PC-3 (cell line): ENCODE results near the gene EIF4E. TPM values are rescaled to one million over a fixed set of nuclear protein-coding genes. Genes with fewer than 3 reads are reported as not detected.

Experiments
- ATAC-seq: fragments of 200-7000 bp; cut with Tn5 transposase; 2 replicates; pipeline ENCODE4 v1.9.1; 2020; ENCODE audit warnings: mild to moderate bottlenecking, moderate library complexity
- Bru-seq: library from RNA; stranded (reverse); fragments of 400-500 nt; gene quantifications from one replicate; lab custom pipeline; 2021; lab: Mats Ljungman, UMichigan
- BruChase-seq, 2 experiments: library from RNA; stranded (reverse); fragments of 400-500 nt; gene quantifications; one replicate each; lab custom pipeline; 2021; lab: Mats Ljungman, UMichigan
- BruUV-seq: library from RNA; stranded (reverse); fragments of 400-500 nt; replicated peaks from 2 replicates; lab custom pipeline; 2021; lab: Mats Ljungman, UMichigan
- CTCF ChIA-PET: fragments of 300-600 bp; sonication (Branson Sonifier 250); formaldehyde crosslinking; loops from one replicate; lab custom pipeline; 2022; ENCODE audit warnings: antibody characterized with exemption; lab: Charles Lee
- POLR2A ChIA-PET: fragments of 300-600 bp; sonication (Branson Sonifier 250); formaldehyde crosslinking; loops from one replicate; lab custom pipeline; 2022; ENCODE audit warnings: antibody characterized with exemption; ENCODE audit not compliant: unreplicated experiment; lab: Charles Lee
- DNase-seq: peaks from one replicate; pipeline ENCODE4 v3.0.0-alpha.2; 2015
- H2AFZ ChIP-seq: fragments of 300-600 bp; sonication (generic); 2 replicates; pipeline ENCODE4 v1.6.0; 2016; ENCODE audit warnings: antibody characterized with exemption, low read length
- H3F3A ChIP-seq: fragments of 300-600 bp; sonication (generic); one replicate; pipeline ENCODE4 v1.6.0; 2017; ENCODE audit warnings: antibody characterized with exemption, low read length, control low read depth, mild to moderate bottlenecking; ENCODE audit not compliant: unreplicated experiment
- H3K27ac ChIP-seq: fragments of 300-600 bp; sonication (generic); 2 replicates; pipeline ENCODE4 v1.5.1; 2016; ENCODE audit warnings: mild to moderate bottlenecking, low read length
- H3K27me3 ChIP-seq: fragments of 300-600 bp; sonication (generic); 2 replicates; pipeline ENCODE4 v1.6.1; 2016; ENCODE audit warnings: low read length, mixed read lengths
- H3K36me3 ChIP-seq: fragments of 300-600 bp; sonication (generic); 2 replicates; pipeline ENCODE4 v1.6.1; 2016; ENCODE audit warnings: low read depth, mixed run types, low read length, mixed read lengths
- H3K4me1 ChIP-seq: fragments of 300-600 bp; sonication (generic); 2 replicates; pipeline ENCODE4 v1.5.1; 2016; ENCODE audit warnings: low read length; ENCODE audit not compliant: insufficient read depth
- H3K4me2 ChIP-seq: fragments of 300-600 bp; sonication (generic); 2 replicates; pipeline ENCODE4 v1.6.0; 2016; ENCODE audit warnings: low read length
- H3K4me3 ChIP-seq: fragments of 300-600 bp; sonication (generic); 2 replicates; pipeline ENCODE4 v1.5.1; 2016; ENCODE audit warnings: mild to moderate bottlenecking, low read length, mixed read lengths
- H3K79me2 ChIP-seq: fragments of 300-600 bp; sonication (generic); 2 replicates; pipeline ENCODE4 v1.6.1; 2017; ENCODE audit warnings: low read length, mixed read lengths
- H3K9ac ChIP-seq: fragments of 300-600 bp; sonication (generic); 2 replicates; pipeline ENCODE4 v1.6.0; 2016; ENCODE audit warnings: mild to moderate bottlenecking, low read length
- H3K9me2 ChIP-seq: fragments of 300-600 bp; sonication (generic); replicated peaks from 2 replicates; pipeline ENCODE4 v1.6.1; 2016; ENCODE audit warnings: mixed run types, low read length, mixed read lengths
- H3K9me3 ChIP-seq: fragments of 300-600 bp; sonication (generic); 2 replicates; pipeline ENCODE4 v1.6.1; 2016; ENCODE audit warnings: low read length, mixed read lengths
- H4K20me1 ChIP-seq: fragments of 300-600 bp; sonication (generic); 2 replicates; pipeline ENCODE4 v1.6.1; 2016; ENCODE audit warnings: low read length, mixed read lengths
- EZH2 ChIP-seq: fragments of 300-600 bp; sonication (generic); IDR thresholded peaks from one replicate; pipeline ENCODE4 v1.6.1; 2017; ENCODE audit warnings: antibody characterized with exemption, mild to moderate bottlenecking, low read length; ENCODE audit not compliant: unreplicated experiment
- EZH2phosphoT487 ChIP-seq: fragments of 300-600 bp; sonication (generic); IDR thresholded peaks from 2 replicates; pipeline ENCODE4 v1.6.1; 2018; ENCODE audit warnings: mild to moderate bottlenecking, antibody characterized with exemption, low read length, borderline replicate concordance
- intact Hi-C: fragments of 100-400 bp; cut with micrococcal nuclease; formaldehyde crosslinking; loops from 2 replicates; pipeline ENCODE4 v1.9.0; 2023
- long read RNA-seq: library from polyadenylated mRNA; unstranded; transcript quantifications from one replicate; pipeline ENCODE4 v2.0.0, GENCODE V29; 2021; ENCODE audit not compliant: unreplicated experiment
- total RNA-seq: library from RNA; depleted of rRNA; stranded (reverse); fragments of >200 nt; gene quantifications from 2 replicates; pipeline ENCODE4 v1.2.3, GENCODE V29; 2014; rRNA removed
- TF ChIP-seq, protein P1 (sequence below): fragments of 300-600 bp; sonication (generic); conservative IDR thresholded peaks from 2 replicates; pipeline ENCODE4 v1.5.1; 2017; ENCODE audit warnings: antibody characterized with exemption, low read depth, mild to moderate bottlenecking, low read length

The EIF4E gene, protein sequence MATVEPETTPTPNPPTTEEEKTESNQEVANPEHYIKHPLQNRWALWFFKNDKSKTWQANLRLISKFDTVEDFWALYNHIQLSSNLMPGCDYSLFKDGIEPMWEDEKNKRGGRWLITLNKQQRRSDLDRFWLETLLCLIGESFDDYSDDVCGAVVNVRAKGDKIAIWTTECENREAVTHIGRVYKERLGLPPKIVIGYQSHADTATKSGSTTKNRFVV
- 110 and 134 TPM in 2 replicates for total RNA-seq
- Bru-seq, nascent RNA: percentile 85 among the genes with signal in this experiment
- percentile 90 among the genes with signal in this experiment for BruChase-seq, experiment 1, labeled RNA remaining after a 6-hour chase
- percentile 86 among the genes with signal in this experiment for BruChase-seq, experiment 2, labeled RNA remaining after a 2-hour chase
- long read RNA-seq, full-length matches to known transcripts: 48 of 57 reads
- long read RNA-seq, partial matches to known transcripts: 6 of 57 reads
- long read RNA-seq, other reads (novel, unspliced or antisense): 3 of 57 reads

DNA sequence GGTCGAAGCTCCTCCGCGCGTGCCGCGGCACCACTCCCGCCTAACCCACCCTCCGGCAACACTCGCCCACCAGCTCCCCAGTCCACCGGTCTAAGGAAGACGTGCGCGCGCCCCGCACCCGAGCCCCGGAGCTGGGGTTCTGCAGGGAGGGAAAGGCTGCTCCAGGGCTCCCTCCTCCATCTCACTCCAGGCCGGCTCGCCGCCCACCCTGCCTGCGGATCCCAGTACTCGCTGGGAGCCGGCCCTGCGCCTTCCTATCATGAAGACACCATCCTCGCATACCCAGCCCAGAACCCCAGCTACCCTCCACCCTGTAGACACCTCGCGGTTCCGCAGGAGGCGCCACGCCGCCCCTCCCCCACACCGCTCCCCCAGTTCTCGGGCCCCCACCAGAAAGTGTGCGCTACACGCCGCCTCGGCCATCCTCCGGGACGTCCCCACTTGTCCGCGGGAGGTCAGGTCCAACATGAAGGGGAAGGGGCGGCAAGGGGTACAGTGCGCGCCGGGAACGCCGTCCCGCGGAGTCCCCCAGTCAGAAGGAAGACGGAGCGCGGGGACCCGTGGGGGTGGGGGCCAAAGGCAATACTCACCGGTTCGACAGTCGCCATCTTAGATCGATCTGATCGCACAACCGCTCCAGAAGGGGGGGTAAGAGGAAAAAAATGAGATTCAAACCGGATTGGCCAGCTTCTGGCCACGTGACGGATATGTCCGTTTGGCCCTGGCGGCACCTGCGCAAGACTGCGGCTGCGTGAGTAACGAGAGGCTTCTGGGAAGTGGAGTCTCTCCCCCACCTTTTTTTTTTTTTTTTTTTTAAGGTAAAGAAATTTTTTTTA is at the start of gene EIF4E:
TSS of gene EIF4E (minus strand) at position 629 of the 836 bp plus-strand sequence. CDS start at position 608, 21 bp downstream.
- POLR2A ChIA-PET: interaction anchor here (0.7 kb wide), 3 partner anchors 8 to 258 kb away, joined by 3 to 28 read pairs (median 18); no protein-coding TSS in a partner anchor
- no peaks in the 10 kb centered on the region for H3K9me2 ChIP-seq
- peak within 1 kb of the TSS; percentile 92 for H3K4me2 ChIP-seq
- intact Hi-C loops: loop anchor here (2.0 to 5.0 kb wide), 2 partner anchors 206 to 271 kb away; partner anchors contain the start of gene TSPAN5
- H3K4me1 ChIP-seq: peaks cover 17% of the 10 kb centered on the region
- H3K9ac ChIP-seq: peak within 1 kb of the TSS; percentile 95
- DNase-seq: peak; percentile 96
- peaks cover 9% of the 10 kb centered on the region for H3K36me3 ChIP-seq
- CTCF ChIA-PET: interaction anchor here (0.7 kb wide), 1 partner anchor 66 kb away, joined by 13 read pairs; no protein-coding TSS in a partner anchor
- ATAC-seq: peak; percentile 62
- H3K4me3 ChIP-seq: peak within 1 kb of the TSS; percentile 92
- H4K20me1 ChIP-seq: peaks cover 18% of the 10 kb centered on the region
- peaks cover 52% of the 10 kb centered on the region for H3K79me2 ChIP-seq
- no peaks in the 10 kb centered on the region for H3K9me3 ChIP-seq
- H3K27me3 ChIP-seq: no peaks in the 10 kb centered on the region
- TF ChIP-seq, protein P1, sequence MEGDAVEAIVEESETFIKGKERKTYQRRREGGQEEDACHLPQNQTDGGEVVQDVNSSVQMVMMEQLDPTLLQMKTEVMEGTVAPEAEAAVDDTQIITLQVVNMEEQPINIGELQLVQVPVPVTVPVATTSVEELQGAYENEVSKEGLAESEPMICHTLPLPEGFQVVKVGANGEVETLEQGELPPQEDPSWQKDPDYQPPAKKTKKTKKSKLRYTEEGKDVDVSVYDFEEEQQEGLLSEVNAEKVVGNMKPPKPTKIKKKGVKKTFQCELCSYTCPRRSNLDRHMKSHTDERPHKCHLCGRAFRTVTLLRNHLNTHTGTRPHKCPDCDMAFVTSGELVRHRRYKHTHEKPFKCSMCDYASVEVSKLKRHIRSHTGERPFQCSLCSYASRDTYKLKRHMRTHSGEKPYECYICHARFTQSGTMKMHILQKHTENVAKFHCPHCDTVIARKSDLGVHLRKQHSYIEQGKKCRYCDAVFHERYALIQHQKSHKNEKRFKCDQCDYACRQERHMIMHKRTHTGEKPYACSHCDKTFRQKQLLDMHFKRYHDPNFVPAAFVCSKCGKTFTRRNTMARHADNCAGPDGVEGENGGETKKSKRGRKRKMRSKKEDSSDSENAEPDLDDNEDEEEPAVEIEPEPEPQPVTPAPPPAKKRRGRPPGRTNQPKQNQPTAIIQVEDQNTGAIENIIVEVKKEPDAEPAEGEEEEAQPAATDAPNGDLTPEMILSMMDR: no peak
- TF ChIP-seq EZH2: no peak
- no peak for TF ChIP-seq EZH2phosphoT487
- H3F3A ChIP-seq: peaks cover 6% of the 10 kb centered on the region
- H2AFZ ChIP-seq: peak within 1 kb of the TSS; percentile 90
- BruUV-seq: no TSS peak
- H3K27ac ChIP-seq: peak within 1 kb of the TSS; percentile 98

DNA sequence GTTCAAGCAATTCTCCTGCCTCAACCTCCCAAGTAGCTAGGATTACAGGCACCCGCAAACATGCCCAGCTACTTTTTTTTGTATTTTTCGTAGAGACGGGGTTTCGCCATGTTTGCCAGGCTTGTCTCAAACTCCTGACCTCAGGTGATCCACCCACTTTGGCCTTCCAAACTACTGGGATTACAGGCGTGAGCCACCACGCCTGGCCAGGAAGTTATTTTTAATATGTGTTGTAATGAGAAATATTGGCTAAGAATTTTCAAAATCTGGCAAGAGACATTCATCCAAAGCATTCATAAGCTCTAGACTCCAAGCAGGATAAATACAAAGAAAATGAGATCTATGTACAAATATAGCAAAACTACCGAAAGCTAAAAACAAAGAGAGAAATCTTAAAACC is 48.6 kb upstream of the EIF4E start:
- H3K9me3 ChIP-seq: no peaks in the 10 kb centered on the region
- H3K79me2 ChIP-seq: no peaks in the 10 kb centered on the region
- H3K4me3 ChIP-seq: no peak overlapping the region
- ATAC-seq: no peak
- no peaks in the 10 kb centered on the region for H4K20me1 ChIP-seq
- TF ChIP-seq EZH2: no peak
- no peak for TF ChIP-seq EZH2phosphoT487
- TF ChIP-seq, protein P1: no peak
- H2AFZ ChIP-seq: no peak overlapping the region
- no peaks in the 10 kb centered on the region for H3K9me2 ChIP-seq
- intact Hi-C loops: no loop called here
- no peak overlapping the region for H3K4me2 ChIP-seq
- ChIA-PET POLR2A (no interaction called here), CTCF (no interaction called here)
- H3F3A ChIP-seq: no peaks in the 10 kb centered on the region
- H3K27ac ChIP-seq: no peak overlapping the region
- no peak overlapping the region for H3K9ac ChIP-seq
- BruUV-seq: no TSS peak
- no peak for DNase-seq
- H3K4me1 ChIP-seq: 0 out of 2 replicates have a peak, but pooled peaks cover 3% of the 10 kb centered on the region
- H3K36me3 ChIP-seq: no peaks in the 10 kb centered on the region
- H3K27me3 ChIP-seq: no peaks in the 10 kb centered on the region
